Right hindlimb (tissue), 1 donor: ENCODE results near the gene CDC42EP4.
"Not testable (repeated sequence)": the region's sequence is repeated elsewhere in the genome, so short reads cannot be mapped to it uniquely, and the experiment has no call there.

Experiments used
- DNase-seq: peaks from one replicate; pipeline ENCODE4 v3.0.0-alpha.2; 2018

CDC42EP4 gene

GRCh38 chr17:73318836-73319235, 7.0 kb upstream of the CDC42EP4 start:
- DNase-seq, result no peak

GRCh38 chr17:73318427-73318813, 6.6 kb upstream of the CDC42EP4 start:
- no peak for DNase-seq

- DNase-seq, result no peak
Observed at GRCh38 chr17:73317513-73318426, 6.0 kb upstream of the CDC42EP4 start.

- no peak for DNase-seq
Observed at GRCh38 chr17:73316919-73317505, 5.2 kb upstream of the CDC42EP4 start.

GRCh38 chr17:73315471-73315870, 3.7 kb upstream of the CDC42EP4 start:
- DNase-seq, result no peak

- DNase-seq, result no peak
Observed at GRCh38 chr17:73313526-73314127, 1.8 kb upstream of the CDC42EP4 start.

- not testable (repeated sequence) for DNase-seq
Observed at GRCh38 chr17:73312887-73313286, 1.1 kb upstream of the CDC42EP4 start.

- DNase-seq, result no peak
Observed at GRCh38 chr17:73311428-73311780, 397 bp downstream of the CDC42EP4 start.

GRCh38 chr17:73309727-73310596, 1.8 kb downstream of the CDC42EP4 start:
- peak; percentile 55 for DNase-seq

- DNase-seq, result not testable (repeated sequence)
Observed at GRCh38 chr17:73308959-73309358, 2.8 kb downstream of the CDC42EP4 start.

GRCh38 chr17:73308017-73308823, 3.6 kb downstream of the CDC42EP4 start:
- DNase-seq, result no peak

GRCh38 chr17:73307130-73307529, 4.7 kb downstream of the CDC42EP4 start:
- DNase-seq, result no peak

GRCh38 chr17:73305845-73306836, 5.7 kb downstream of the CDC42EP4 start:
- no peak for DNase-seq

- DNase-seq, result peak; percentile 81
Observed at GRCh38 chr17:73304971-73305812, 6.6 kb downstream of the CDC42EP4 start.

GRCh38 chr17:73304438-73304837, 7.4 kb downstream of the CDC42EP4 start:
- DNase-seq, result no peak

GRCh38 chr17:73302189-73302588, 9.6 kb downstream of the CDC42EP4 start:
- DNase-seq, result no peak

- DNase-seq, result no peak
Observed at GRCh38 chr17:73301369-73301768, 10.4 kb downstream of the CDC42EP4 start.

- DNase-seq, result no peak
Observed at GRCh38 chr17:73300392-73300791, 11.4 kb downstream of the CDC42EP4 start.

GRCh38 chr17:73297934-73298861, 13.6 kb downstream of the CDC42EP4 start:
- DNase-seq, result no peak
